Activated CD8-positive, alpha-beta memory T cell treated with anti-CD3 and anti-CD28 coated beads, Interleukin-2, amount 50 U/mL, for 24 hours (primary cell): ENCODE results near the gene TMEM35B.
"Not testable (repeated sequence)": the region's sequence is repeated elsewhere in the genome, so short reads cannot be mapped to it uniquely, and the experiment has no call there.

Source experiments
- DNase-seq: peaks from one replicate; pipeline ENCODE4 v3.0.0-alpha.2; 2020; ENCODE audit errors: extremely low read depth

The TMEM35B gene

DNA sequence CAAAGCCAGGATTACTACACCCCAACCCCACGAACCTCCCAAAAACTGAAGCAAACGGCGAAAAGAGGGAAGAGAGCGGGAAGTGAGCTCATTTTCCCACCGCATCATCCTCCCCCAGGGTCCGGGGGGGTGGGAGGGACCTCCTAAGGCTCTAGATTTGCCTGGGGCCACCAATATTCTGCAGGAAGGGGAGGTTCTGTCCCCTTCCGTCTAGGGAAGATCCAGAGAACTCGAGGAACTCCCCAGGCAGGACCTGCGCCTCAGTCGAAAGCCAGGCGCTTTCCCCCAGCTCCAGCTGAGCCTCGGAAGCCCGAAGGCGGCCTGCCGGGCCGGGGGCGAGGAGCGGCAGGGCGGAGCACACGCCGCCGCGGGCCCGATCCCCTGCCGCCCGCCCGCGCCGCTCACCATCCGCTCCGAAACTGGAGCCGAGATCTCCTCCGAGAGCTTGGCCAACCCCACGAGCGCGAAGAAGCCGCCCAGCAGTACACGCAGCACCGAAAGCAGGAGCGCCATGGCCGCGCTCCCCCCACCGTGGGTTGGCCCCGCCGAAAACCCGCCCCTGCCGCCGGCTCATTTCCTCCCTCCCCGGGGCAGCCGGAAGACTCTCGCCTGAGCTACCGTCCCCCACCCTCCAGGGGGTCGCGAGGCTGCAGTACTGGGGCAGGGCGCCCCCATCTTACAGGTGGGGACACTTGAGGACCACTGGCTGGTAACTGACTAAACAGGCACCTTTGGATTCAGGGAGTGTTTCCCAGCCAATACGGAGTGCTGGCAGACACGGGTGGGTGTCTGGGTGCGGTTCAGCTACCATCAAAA lies at the start of gene TMEM35B:
TMEM35B (minus strand) TSS at position 555 of the 816 bp plus-strand sequence; CDS start at position 513, 42 bp downstream.
- peak; percentile 39 for DNase-seq

DNA sequence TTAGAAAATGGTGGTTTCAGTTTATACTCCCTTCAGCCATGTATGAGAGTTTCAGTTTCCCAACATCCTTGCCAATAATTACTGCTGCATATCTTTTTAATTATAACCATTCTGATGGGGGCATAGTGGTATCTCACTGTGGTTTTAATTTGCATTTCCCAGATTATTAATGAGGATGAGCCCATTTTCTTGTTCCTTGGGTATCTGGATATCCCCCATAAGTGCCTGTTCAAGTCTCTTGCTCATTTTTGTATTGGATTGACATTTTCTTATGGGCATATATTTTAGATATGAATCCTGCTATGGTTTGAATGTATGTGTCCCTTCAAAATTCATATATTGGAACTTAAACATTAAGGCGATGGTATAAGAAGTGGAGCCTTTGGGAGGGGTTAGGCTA lies 48.2 kb upstream of the TMEM35B start:
- no peak for DNase-seq

DNA sequence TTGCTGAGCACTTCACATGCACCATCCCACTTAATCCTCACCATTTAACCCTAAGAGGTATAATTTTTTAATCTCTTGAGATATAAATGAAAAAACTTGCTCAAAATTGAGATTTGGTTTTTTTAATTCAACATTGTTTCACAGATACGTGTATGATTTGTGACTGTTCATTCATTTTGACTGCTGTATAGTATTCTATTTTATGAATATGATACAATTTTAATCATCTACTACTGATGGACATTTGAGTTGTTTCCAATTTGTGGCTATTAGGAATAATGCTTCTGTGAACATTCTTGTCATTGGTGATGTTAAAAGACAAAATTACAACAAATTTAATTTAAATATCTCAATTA lies 47.2 kb upstream of the TMEM35B start:
- DNase-seq = no peak

DNA sequence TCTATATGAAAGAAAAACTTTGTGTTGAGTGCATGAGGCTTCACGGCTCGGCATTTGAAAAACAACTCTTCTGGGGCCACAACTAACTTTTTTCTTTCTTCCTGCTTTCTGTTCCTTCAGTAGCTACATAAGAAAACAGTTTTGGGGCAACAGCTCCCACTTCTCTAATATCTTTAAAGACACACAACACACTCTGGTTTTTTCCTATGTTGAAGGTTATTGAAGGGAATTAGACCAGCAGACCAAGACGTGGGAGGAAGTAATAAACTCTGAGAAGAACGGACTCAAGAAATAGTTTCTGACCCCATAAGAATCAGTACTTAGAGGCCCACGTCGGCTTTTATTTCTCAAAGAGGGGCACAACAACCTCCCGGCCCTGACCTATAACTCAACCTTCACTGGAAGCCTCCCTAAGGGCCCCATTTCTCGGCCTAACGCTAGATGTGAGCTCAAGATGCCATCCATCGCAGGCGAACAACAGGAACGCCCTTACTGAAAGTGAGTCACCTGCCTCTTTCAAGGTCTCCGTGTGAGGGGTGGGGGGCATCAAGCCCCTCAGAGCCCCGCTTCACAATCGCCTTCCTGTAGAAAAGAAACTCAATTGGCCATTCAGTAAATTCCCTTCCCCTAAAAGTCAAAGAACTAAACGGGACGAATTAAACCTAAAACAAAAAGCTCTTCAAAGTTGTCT lies 45.8 kb upstream of the TMEM35B start:
- no peak for DNase-seq

DNA sequence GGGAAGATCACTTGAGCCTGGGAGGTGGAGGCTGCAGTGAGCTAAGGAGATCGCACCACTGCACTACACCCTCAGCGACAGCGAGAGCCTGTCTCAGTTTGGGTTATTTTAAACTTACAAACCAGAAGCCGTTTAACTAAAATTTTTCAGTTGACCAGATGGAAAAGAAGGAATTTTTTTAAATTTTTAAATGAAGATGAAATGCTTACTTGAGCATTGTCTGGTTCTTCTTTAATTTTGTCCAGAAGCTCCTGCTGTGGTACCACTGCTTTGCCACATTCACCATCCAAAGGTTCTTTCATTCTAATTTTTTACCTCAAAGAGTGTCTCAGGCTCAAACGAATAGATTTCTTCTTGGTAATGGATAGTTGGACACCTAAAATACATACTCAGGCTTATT lies 45.2 kb upstream of the TMEM35B start:
- DNase-seq = no peak

DNA sequence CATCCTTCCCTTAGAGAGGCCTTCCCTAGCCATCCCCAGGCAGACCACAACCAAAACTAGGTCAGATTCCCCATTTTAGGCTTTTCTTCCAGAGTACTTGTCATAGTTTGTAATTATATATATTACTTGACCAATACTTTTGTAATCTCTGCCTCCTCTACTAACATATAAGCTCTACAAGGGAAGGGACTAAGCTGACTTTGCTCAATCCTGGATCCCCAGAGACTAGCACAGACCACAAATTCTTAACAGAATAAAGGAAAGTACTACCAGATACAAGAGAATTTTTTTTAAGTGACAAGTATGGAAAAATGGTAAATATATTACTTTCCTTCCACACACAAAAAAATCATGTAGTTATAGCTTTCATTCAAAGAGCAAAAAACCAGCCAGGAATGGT lies 44.6 kb upstream of the TMEM35B start:
- DNase-seq = no peak

DNA sequence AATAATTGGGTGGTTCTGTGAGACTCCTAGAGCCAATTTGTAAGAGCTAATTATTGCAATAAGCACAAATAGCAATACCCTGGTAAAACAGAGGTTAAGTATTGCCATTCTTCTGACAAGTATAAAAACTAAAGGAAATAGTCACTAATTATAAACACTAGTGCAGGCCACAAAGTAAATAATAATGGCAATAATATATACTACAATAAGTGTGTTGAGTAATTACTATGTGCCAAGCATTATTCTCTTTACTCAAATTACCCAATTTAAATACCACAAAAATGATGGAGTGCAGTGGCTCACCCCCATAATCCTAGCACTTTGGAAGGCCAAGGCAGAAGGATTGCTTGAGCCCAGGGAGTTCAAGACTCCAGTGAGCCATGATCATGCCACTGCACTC lies 31.3 kb upstream of the TMEM35B start:
- DNase-seq = no peak

DNA sequence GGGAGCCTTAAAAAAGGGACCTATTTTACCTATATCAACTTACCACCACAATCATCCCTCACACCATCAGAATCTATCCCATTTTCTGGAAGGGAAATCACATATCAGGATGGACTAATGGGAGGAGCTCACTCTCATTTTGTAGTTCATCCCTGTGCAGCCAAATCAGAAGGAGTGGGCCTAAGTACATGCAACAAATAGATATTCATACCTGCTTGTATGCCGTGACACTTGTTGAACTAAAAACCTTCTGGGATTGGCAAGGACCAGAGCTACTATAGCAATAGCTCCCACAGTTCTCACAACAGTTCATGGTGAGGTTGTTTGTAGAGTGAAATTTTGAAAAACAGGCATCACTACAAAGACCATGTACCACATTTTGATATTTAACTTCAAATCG lies 29.3 kb upstream of the TMEM35B start:
- no peak for DNase-seq

DNA sequence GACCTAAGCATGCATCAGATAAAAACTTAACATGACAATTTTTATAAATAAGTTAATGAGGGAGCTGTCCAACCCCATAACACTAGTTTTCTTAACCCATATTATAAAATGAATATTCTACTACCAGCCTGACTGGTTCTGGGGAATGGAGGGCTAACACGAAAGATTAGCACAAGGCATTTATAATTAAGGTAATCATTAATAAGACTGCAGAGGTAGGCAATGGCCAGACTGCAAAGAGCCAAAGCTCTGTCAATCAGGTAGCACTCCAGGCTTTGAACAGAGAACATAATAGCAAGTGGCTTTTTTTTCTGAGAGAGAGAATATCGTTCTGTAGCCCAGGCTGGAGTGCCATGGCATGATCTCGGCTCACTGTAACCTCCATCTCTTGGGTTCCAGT lies 20.6 kb upstream of the TMEM35B start:
- DNase-seq = no peak

DNA sequence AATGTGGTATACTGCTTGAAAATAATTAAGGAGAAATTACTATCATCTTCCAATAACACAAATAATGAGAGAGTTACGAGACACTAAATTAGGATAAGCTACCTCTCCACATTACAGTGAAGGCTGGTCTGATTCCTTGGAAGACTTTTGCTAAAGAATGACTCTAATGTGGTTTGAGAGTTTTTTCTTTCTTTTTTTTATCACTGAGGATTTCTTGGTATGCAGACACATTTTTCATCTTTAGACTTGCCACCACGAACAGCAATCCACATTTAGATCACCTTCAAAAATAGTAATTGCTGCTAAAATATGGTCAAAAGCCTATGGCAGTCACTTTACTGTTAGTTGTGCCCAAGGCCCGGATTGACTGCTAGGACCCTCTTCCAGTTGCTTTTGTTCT lies 16.6 kb upstream of the TMEM35B start:
- DNase-seq = no peak

DNA sequence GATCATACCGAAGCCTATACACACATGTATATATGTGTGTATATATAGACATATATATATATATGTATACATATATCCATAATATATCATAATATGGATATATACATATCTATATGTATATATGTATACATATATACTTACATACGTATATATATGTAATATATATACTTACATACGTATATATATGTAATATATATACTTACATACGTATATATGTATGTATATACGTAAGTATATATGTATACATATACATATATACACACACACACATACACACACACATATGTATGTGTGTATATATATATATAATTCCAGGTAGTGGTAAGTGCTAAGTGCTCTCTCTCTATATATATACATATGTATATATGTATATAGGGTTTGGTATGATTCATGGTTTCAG lies 9.7 kb upstream of the TMEM35B start:
- DNase-seq = no peak

DNA sequence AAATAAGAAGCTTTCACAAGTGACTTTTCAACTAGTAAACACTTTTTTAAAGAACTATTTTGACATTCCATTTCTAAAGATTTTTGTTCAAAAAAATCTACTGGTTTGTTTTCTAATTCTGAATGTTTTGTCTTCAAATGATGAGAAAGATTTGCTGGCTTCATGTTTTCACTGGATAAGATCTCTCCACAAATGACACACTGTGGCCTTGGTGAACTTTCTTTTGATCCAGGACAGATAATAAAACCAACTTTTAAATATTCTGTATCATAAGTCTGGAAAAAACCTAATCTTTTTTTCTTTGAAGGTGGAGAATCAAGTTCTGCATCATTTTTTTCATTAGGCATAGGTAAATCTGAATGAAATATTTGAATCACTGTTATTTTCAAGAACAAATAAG lies 3.4 kb upstream of the TMEM35B start:
- DNase-seq = no peak

DNA sequence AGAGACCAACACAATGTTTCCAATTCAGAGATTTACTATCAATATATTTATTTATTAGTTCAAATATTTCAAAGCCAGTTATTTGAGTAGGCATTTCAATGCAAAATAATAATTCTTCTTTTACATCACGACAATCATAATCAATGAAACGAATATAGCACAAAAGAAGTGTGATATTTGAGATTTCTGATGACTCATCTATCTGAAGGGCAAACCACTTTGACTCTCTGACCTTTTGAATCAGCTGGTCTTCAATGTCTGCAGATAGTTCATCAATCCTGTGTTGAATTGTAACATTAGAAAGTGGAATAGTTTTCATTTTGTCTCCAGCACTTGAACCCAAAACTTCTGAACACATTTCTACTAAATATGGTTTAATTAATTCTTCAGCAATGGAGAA lies 3.0 kb upstream of the TMEM35B start:
- DNase-seq = no peak

DNA sequence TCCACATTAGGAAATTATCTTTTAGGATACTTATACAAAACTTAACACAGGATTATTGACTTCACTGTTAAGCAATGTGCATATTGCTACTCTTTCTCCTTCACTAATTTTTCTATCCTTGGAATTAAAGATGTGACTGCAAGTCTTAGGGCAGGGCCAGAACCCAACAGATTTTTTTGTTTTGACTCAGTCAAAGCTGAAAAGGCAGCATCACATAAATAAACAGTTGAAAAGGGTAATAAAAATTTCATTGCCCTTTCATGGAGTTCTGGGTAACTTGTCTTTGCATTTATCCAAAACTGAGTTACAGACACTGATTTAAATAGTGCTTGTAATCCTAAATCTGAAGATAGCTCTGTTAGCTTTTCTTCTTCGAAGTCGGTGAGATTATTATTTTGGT lies 1.9 kb upstream of the TMEM35B start:
- DNase-seq = no peak

DNA sequence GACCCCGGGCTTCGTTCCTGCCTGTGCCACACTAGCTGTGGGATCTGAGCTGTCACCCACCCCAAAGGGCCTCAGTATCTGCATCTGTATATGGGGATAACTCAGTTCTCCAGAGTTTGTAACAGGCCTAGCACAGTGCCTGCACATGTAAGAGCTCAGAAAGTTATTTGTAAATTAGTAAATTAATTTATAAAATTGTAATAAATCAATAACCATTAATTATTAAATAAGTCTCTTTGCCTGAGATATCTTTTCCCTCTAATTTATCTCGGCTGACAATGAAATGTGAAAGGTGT lies 410 bp upstream of the TMEM35B start:
- DNase-seq = not testable (repeated sequence)

DNA sequence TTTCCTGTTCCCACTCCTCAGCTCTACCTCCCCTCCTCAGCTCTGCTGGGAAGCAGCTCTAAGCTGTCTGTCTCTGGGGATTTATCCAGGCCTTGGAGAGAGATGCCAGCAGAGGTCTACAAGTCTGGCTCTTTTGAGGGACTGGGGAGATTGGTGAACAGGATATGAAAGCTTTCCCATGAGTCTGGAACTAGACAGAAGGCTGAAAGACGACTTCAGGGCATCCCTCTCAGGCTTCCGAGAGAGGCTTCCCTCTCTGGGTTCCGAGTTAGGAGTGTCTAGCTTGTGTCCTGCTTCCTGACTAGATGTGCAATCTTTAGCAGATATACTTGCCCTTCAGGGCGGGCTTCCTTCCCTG lies 733 bp downstream of the TMEM35B start:
- no peak for DNase-seq

DNA sequence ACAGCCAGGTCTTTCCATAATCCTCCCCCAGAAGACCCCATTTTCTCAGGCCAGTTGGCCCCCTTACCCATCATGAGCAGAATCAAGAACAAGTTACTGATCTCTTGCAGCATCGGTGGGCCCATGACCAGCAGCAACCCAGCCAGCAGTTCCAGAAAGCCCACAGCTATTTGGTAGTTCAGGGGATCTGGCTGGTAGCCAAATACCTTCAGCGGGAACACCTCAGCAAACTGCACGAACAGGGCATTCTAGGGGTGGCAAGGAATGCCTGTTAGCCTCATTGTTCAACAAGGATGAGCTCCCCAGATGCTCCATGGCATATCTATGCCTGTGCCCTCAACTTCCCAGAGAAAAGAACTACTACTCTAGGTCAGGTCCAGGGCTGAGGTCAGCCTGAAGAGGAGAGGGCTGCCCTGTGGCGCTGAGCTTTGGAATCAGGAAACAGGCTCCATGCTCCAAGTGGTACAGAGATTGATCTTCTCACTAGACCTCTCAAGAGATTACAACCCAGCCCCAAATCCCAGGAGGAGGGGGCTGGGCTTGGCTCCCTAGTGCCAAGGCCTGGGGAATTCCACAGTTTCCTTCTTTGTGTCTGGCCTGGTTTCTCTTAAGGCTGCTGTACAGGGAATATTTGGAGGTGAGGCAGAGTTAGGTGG lies 1.3 kb downstream of the TMEM35B start:
- DNase-seq = no peak

DNA sequence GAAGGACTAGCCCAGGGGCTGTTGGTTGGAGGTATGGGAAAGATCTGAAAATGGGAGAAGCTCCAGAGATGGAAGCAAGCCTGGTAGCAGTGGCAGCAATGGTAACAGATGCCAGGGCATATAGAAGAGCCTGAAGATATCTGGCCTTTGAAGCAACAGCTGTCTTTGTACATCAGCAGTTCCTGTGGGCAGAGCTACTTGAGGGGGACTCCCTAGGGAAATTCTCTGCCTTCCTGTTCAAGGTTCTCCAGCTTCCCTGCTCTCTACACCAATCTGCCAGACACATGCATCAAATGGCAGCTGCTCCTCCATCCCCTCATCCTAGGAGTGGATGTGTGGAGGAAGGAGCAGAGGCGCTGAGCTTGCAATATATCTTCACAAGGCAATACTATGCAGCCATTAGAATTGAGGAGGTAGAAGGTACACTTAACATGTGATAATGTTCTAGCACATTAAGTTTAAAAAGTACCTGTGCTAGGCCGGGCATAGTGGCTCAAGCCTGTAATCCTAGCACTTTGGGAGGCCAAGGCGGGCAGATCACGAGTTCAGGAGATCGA lies 2.2 kb downstream of the TMEM35B start:
- DNase-seq = no peak

DNA sequence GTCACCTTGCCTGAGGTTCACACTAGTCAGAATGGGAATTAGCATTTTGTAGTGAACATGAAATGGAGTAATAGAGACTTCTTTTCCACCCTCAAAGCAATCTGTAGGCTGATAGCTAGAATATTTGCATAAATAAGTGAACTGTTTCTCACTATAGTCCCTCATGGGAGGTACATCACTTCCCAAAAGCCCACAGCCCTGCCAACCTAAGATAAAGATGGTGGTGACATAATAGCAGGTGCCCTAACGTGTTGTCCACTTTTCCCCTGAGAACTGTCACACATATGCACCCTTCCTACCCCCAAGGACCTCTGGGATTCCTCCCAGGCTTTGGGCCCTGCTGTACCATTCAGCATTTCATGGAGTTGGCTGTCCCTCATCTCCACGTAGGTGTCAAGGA lies 4.4 kb downstream of the TMEM35B start:
- DNase-seq = no peak

DNA sequence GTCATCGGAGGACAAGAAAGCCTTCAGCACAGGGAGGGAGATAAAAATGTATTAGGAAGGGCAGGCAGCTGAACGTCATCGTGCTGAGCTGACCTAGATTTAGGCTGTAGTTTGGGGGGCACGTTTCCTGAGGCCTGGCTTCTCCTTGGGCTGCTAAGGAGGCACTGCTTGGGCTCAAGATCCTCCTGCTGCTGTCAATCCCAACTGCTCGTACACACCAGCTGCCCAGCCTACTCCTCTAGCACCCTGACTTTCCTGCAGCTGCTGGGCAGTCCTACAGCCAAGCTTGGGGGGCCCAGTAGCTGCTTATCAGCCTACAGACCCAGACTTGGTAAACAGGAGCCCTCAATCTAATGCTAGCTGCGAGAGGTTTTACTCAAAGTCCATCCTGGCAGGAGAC lies 6.2 kb downstream of the TMEM35B start:
- no peak for DNase-seq

DNA sequence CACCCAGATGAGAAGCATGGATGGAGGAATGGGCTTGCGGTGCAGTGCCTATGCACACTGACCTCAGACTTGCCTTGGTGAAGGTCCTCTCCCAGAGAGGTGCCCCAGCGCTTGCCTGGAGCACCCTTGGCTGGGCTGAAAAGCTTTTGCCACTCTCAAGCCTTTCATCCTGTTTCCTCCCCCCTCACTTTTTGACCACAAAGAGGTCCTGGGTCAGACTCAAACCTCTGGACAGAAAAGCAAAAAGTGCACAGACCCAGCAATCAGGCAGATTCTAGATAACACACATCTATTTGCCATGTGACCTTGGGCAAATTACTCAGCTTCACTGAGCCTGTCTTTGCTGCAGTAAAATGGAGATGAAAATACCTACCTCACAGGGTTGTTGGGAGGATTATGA lies 7.3 kb downstream of the TMEM35B start:
- no peak for DNase-seq

DNA sequence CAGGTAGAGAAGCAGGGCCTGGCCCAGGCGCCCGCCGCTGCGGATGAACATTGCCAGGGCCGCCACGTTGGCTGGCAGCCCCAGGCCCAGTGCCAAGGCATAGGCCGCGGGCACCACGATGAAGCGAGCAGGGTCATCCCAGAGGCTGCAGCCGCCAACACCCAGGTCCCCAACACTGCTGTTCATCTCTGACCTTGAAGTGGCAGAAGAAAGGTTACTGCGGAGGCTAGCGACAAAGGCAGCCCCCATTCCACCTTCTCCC lies 8.0 kb downstream of the TMEM35B start:
- DNase-seq = no peak
